Lower leg skin (tissue), 3 donors: ENCODE measurements around the gene PEX12.

Experiments
- CTCF ChIP-seq, 3 donors: fragments of 450-650 bp; IDR thresholded peaks; one replicate each; pipeline ENCODE4 v1.5.1; 2016; ENCODE audit warnings: antibody characterized with exemption in 3 of 3, mild to moderate bottlenecking in 3 of 3, moderate library complexity in 2 of 3
- POLR2A ChIP-seq, 2 donors: fragments of 450-650 bp; IDR thresholded peaks; one replicate each; pipeline ENCODE4 v1.6.1; 2016 to 2017; ENCODE audit warnings: antibody characterized with exemption in 2 of 2, mild to moderate bottlenecking in 1 of 2, moderate library complexity in 1 of 2

GRCh38 chr17:35555691-35556090 lies 22.7 kb downstream of the PEX12 start:
- TF ChIP-seq CTCF (IDR thresholded peaks at IDR 0.05) (no peak), POLR2A (IDR thresholded peaks at IDR 0.05) (no peak)
